WTC11 (cell line): Measurements from ENCODE around the gene NFRKB. TPM values are rescaled to one million over a fixed set of nuclear protein-coding genes. Genes with fewer than 3 reads are reported as not detected.
A peak's percentile ranks its signal among the peaks of the same experiment; 100 is the strongest.

Experiments used
- ATAC-seq: fragments of 200-7000 bp; cut with Tn5 transposase; 2 replicates; pipeline ENCODE4 v1.10.0; 2021; ENCODE audit warnings: mild to moderate bottlenecking, moderate library complexity
- CTCF ChIA-PET: fragments of 300-600 bp; sonication (Branson Sonifier 250); formaldehyde crosslinking; loops from one replicate; lab custom pipeline; 2021; ENCODE audit warnings: antibody characterized with exemption; lab: Charles Lee
- POLR2A ChIA-PET: fragments of 350-600 bp; sonication (Branson Sonifier 250); formaldehyde crosslinking; loops from one replicate; lab custom pipeline; 2021; ENCODE audit warnings: antibody characterized with exemption; lab: Charles Lee
- DNase-seq: peaks from one replicate; pipeline ENCODE4 v3.0.0; 2021; ENCODE audit warnings: low spot score
- H3K27ac Mint-ChIP-seq: 2 replicates; pipeline ENCODE4 v1.8.0; 2021; ENCODE audit warnings: mixed read lengths
- H3K27me3 Mint-ChIP-seq: 2 replicates; pipeline ENCODE4 v1.8.0; 2021; ENCODE audit warnings: low read depth, mild to moderate bottlenecking, moderate library complexity, mixed read lengths
- H3K36me3 Mint-ChIP-seq: 2 replicates; pipeline ENCODE4 v1.8.0; 2021; ENCODE audit warnings: mixed read lengths
- H3K4me1 Mint-ChIP-seq: 2 replicates; pipeline ENCODE4 v1.8.0; 2022; ENCODE audit warnings: mixed read lengths
- H3K4me3 Mint-ChIP-seq: 2 replicates; pipeline ENCODE4 v1.8.0; 2021; ENCODE audit warnings: mild to moderate bottlenecking, moderate library complexity, mixed read lengths
- H3K9me3 Mint-ChIP-seq: 2 replicates; pipeline ENCODE4 v1.8.0; 2021; ENCODE audit warnings: mixed read lengths
- E2F4 ChIP-seq: sonication (generic); formaldehyde crosslinking; IDR thresholded peaks from 2 replicates; pipeline ENCODE4 v1.8.1; 2022; ENCODE audit warnings: low read depth, mild to moderate bottlenecking, moderate library complexity, missing genetic modification reagents, borderline replicate concordance
- ERG ChIP-seq: fragments of 250-450 bp; sonication (Bioruptor Pico); IDR thresholded peaks from 2 replicates; pipeline ENCODE4 v1.8.0; 2021; ENCODE audit warnings: mild to moderate bottlenecking
- FOXP4 ChIP-seq: sonication (generic); formaldehyde crosslinking; IDR thresholded peaks from 2 replicates; pipeline ENCODE4 v1.8.0; 2022; ENCODE audit warnings: mild to moderate bottlenecking, missing genetic modification reagents
- GRHL2 ChIP-seq: fragments of 250-450 bp; sonication (Bioruptor Pico); IDR thresholded peaks from 2 replicates; pipeline ENCODE4 v1.8.0; 2022; ENCODE audit warnings: mild to moderate bottlenecking, moderate library complexity; ENCODE audit not compliant: insufficient replicate concordance, severe bottlenecking
- MAX ChIP-seq: sonication (generic); formaldehyde crosslinking; IDR thresholded peaks from 2 replicates; pipeline ENCODE4 v1.8.0; 2022; ENCODE audit warnings: mild to moderate bottlenecking, missing genetic modification reagents
- MLX ChIP-seq: sonication (generic); formaldehyde crosslinking; IDR thresholded peaks from 2 replicates; pipeline ENCODE4 v1.8.1; 2023; ENCODE audit warnings: mild to moderate bottlenecking, missing genetic modification reagents, moderate library complexity
- NR1H2 ChIP-seq: sonication (generic); formaldehyde crosslinking; IDR thresholded peaks from 2 replicates; pipeline ENCODE4 v1.9.0; 2021; ENCODE audit warnings: mild to moderate bottlenecking, moderate library complexity, missing genetic modification reagents
- SOX15 ChIP-seq: fragments of 250-450 bp; sonication (Bioruptor Pico); IDR thresholded peaks from 2 replicates; pipeline ENCODE4 v1.9.0; 2021; ENCODE audit warnings: mild to moderate bottlenecking
- TEAD4 ChIP-seq: sonication (generic); formaldehyde crosslinking; IDR thresholded peaks from 2 replicates; pipeline ENCODE4 v1.8.0; 2022; ENCODE audit warnings: mild to moderate bottlenecking, missing genetic modification reagents
- USF1 ChIP-seq: sonication (generic); formaldehyde crosslinking; IDR thresholded peaks from 2 replicates; pipeline ENCODE4 v1.8.0; 2022; ENCODE audit warnings: mild to moderate bottlenecking, missing genetic modification reagents
- ZMAT4 ChIP-seq: fragments of 250-450 bp; sonication (Bioruptor Pico); IDR thresholded peaks from 2 replicates; pipeline ENCODE4 v1.9.0; 2021; ENCODE audit warnings: mild to moderate bottlenecking
- ZNF396 ChIP-seq: fragments of 250-450 bp; sonication (Bioruptor Pico); IDR thresholded peaks from 2 replicates; pipeline ENCODE4 v1.8.0; 2021; ENCODE audit warnings: mild to moderate bottlenecking, moderate library complexity, borderline replicate concordance
- ZNF532 ChIP-seq: fragments of 250-450 bp; sonication (Bioruptor Pico); IDR thresholded peaks from 2 replicates; pipeline ENCODE4 v1.9.0; 2021; ENCODE audit warnings: mild to moderate bottlenecking, borderline replicate concordance
- total RNA-seq: library from RNA; stranded (reverse); gene quantifications from 3 replicates; pipeline ENCODE4 v1.2.3, GENCODE V29; 2021

Gene NFRKB
- total RNA-seq, 1 experiment from 2014 or later: 30.7 TPM

- CTCF ChIA-PET: interaction anchor here (0.7 to 1.0 kb wide), 3 partner anchors 9 to 208 kb away, joined by 3 read pairs; no protein-coding TSS in a partner anchor
- peaks cover 24% of the 10 kb centered on the region for H3K36me3 Mint-ChIP-seq
- H3K27ac Mint-ChIP-seq: peak overlapping the region; percentile 92
- H3K4me3 Mint-ChIP-seq: peak overlapping the region; percentile 2; the same call in 1 of the 2 replicates
- POLR2A ChIA-PET: interaction anchor here (0.9 kb wide), 1 partner anchor 9 kb away, joined by 3 read pairs; no protein-coding TSS in a partner anchor
- peaks cover 49% of the 10 kb centered on the region for H3K4me1 Mint-ChIP-seq
- no peak for DNase-seq
- TF ChIP-seq ZNF532 (CRISPR knock-in tag) (no peak), FOXP4 (CRISPR knock-in tag) (no peak), MAX (CRISPR knock-in tag) (no peak), ZNF396 (no peak), ERG (no peak), ZMAT4 (no peak), SOX15 (no peak), TEAD4 (CRISPR knock-in tag) (no peak), NR1H2 (CRISPR knock-in tag) (no peak), GRHL2 (CRISPR knock-in tag) (no peak), MLX (CRISPR knock-in tag) (no peak), USF1 (CRISPR knock-in tag) (no peak), E2F4 (CRISPR knock-in tag) (no peak)
- TF ChIP-seq, all 79 proteins: peak for 0
- no peak; the same call in none of the 2 replicates for ATAC-seq
- H3K9me3 Mint-ChIP-seq: no peaks in the 10 kb centered on the region
- no peaks in the 10 kb centered on the region for H3K27me3 Mint-ChIP-seq
Measured at GRCh38 chr11:129937592-129938238, 42.3 kb upstream of the NFRKB start.
